Heart right ventricle (tissue), 16 donors: ENCODE results near the gene YES1. TPM values are rescaled to one million over a fixed set of nuclear protein-coding genes. Genes with fewer than 3 reads are reported as not detected.

Experiments
- ATAC-seq, 8 donors: fragments of 200-7000 bp; cut with Tn5 transposase; one replicate each; pipeline ENCODE4 v1.9.1; 2020; ENCODE audit warnings: mild to moderate bottlenecking in 8 of 8, moderate library complexity in 8 of 8, moderate number of reproducible peaks in 1 of 8
- DNase-seq, 2 donors: peaks; one replicate each; pipeline ENCODE4 v3.0.0-alpha.2; 2020
- H3K27ac ChIP-seq, 10 donors: fragments of 200-600 bp; sonication (generic) in 2 of 10; one replicate each; pipeline versions ENCODE4 v1.5.0 to v1.8.0; 2020 to 2022; ENCODE audit warnings: mild to moderate bottlenecking in 3 of 10
- H3K27me3 ChIP-seq, 7 donors: fragments of 200-600 bp; one replicate each; pipeline ENCODE4 v1.8.0; 2021 to 2022; ENCODE audit warnings: mild to moderate bottlenecking in 2 of 7
- H3K36me3 ChIP-seq, 9 donors: fragments of 200-600 bp; sonication (generic) in 1 of 9; one replicate each; pipeline versions ENCODE4 v1.5.0 to v1.8.0; 2020 to 2022; ENCODE audit warnings: mild to moderate bottlenecking in 2 of 9
- H3K4me1 ChIP-seq, 9 donors: fragments of 200-600 bp; sonication (generic) in 1 of 9; one replicate each; pipeline versions ENCODE4 v1.5.0 to v1.8.0; 2020 to 2022; ENCODE audit warnings: mild to moderate bottlenecking in 4 of 9
- H3K4me3 ChIP-seq, 10 donors: fragments of 200-600 bp; sonication (generic) in 2 of 10; one replicate each; pipeline versions ENCODE4 v1.5.0 to v1.8.0; 2020 to 2022; ENCODE audit warnings: mild to moderate bottlenecking in 7 of 10, moderate library complexity in 2 of 10
- H3K9me3 ChIP-seq, 11 donors: fragments of 200-600 bp in 10 of 11; sonication (generic) in 2 of 11; one replicate each; pipeline versions ENCODE4 v1.5.0 to v1.8.0; 2013 to 2022; ENCODE audit warnings: mild to moderate bottlenecking in 2 of 11, control low read depth in 1 of 11, moderate library complexity in 1 of 11
- CTCF ChIP-seq, 9 donors: fragments of 200-600 bp; sonication (generic) in 2 of 9; IDR thresholded peaks; one replicate each; pipeline versions ENCODE4 v1.5.0 to v1.8.0; 2021 to 2022; ENCODE audit warnings: antibody characterized with exemption in 9 of 9, mild to moderate bottlenecking in 5 of 9, moderate library complexity in 1 of 9
- WGBS, 2 donors: extraction: QIAGEN DNeasy Blood & Tissue Kit; methylation state at CpG; one replicate each; pipeline ENCODE4 v1.1.7; 2013; ENCODE audit warnings: inconsistent platforms in 1 of 2; 5-methylcytosine and 5-hydroxymethylcytosine counted together
- intact Hi-C, 10 donors: fragments of 100-400 bp; cut with DNase I; formaldehyde crosslinking; loops; one replicate each; pipeline versions ENCODE4 v1.11.1 to v1.14.2; 2022
- polyA plus RNA-seq, 2 donors: library from polyadenylated mRNA; stranded (reverse); fragments of 200-250 nt; gene quantifications; one replicate each; pipeline ENCODE4 v1.2.3, GENCODE V29; 2013
- total RNA-seq, 10 donors: library from RNA; stranded (reverse); fragmentation: NEBNext Ultra II Directional in 3 of 10; extraction: Animal tissue kit (Norgen Biotek cat#: 25700) in 3 of 10; gene quantifications; one replicate each; pipeline versions ENCODE4 v1.2.1 to v1.2.4, GENCODE V29; 2021 to 2023
- donor health status: Arrhythmogenic right ventricular cardiomyopathy.
- donor health status: ischemic (EF 13 %, LVEDD 7.1; RV severe dilation, severe dysfunction).
- donor health status: healthy with polysubstance abuse.
- donor health status: DM: no; HTN: yes; CAD: no.
- donor health status: DM: no; HTN: no; CAD: no.
- donor health status: ischemic (EF 25% LVEDD 6.9; RV normal size, moderate dysfunction).
- donor health status: ischemic (EF 25% LVEDD 5.7; RV mildly dilated, moderate dysfunction).
- donor health status: healthy.
- donor health status: DM: yes; HTN: yes; CAD: no.
- donor health status: Ischemic cardiomyopathy.
- donor health status: ischemic (EF 35%, LVEDD 5.7; RV mildly dilated, moderate dysfunction).
- donor health status: nonischemic (EF 11% LVEDD 7.7; RV severe dilation, severe dysfunction).
- donor health status: DM: yes; HTN: yes; CAD: no.
- donor health status: PGD.
- donor health status: ischemic (EF 29% LVEDD 5.4; RV normal size, mild dysfunction).
- donor health status: nonischemic (EF 23%, LVEDD 6.1; RV moderate dilation, normal function).

The YES1 gene
- total and polyA plus RNA-seq, 12 donors = 10.3 to 31.5 (median 21.7) TPM

- Histone ChIP-seq H3K27me3 (no peaks in the 10 kb centered on the region), H3K36me3 (peaks cover 0 to 90% (median 7%) of the 10 kb centered on the region in 9 donors), H3K4me1 (no peaks in the 10 kb centered on the region), H3K9me3 (no peaks in the 10 kb centered on the region), H3K4me3 (no peak overlapping the region), H3K27ac (no peak overlapping the region)
- 97 to 99% methylated on average over 4 of the region's 4 CpGs for WGBS, 2 donors
- no peak for ATAC-seq
- DNase-seq = no peak
- no peak for TF ChIP-seq CTCF (IDR thresholded peaks at IDR 0.05)
- intact Hi-C loops = no loop called here
Observed at GRCh38 chr18:679516-679915, 132.5 kb downstream of the YES1 start.

- no peak for DNase-seq
- H3K36me3 ChIP-seq = peaks cover 0 to 93% (median 7%) of the 10 kb centered on the region in 9 donors
- peaks cover 0 to 4% (median 0%) of the 10 kb centered on the region in 9 donors for H3K4me1 ChIP-seq
- H3K27me3 ChIP-seq = no peaks in the 10 kb centered on the region
- no peak for TF ChIP-seq CTCF (IDR thresholded peaks at IDR 0.05)
- ATAC-seq = no peak
- no peak overlapping the region for H3K27ac ChIP-seq
- WGBS, 2 donors = 92% methylated on average over 15 of the region's 15 CpGs
- no peaks in the 10 kb centered on the region for H3K9me3 ChIP-seq
- no peak overlapping the region for H3K4me3 ChIP-seq
- intact Hi-C loops = no loop called here
Observed at GRCh38 chr18:678482-679182, 133.4 kb downstream of the YES1 start.

- no peak for ATAC-seq
- peaks cover 0 to 93% (median 9%) of the 10 kb centered on the region in 9 donors for H3K36me3 ChIP-seq
Observed at GRCh38 chr18:677951-678381, 134.1 kb downstream of the YES1 start.

GRCh38 chr18:677145-677544 is 134.9 kb downstream of the YES1 start:
- DNase-seq = no peak
- Histone ChIP-seq H3K4me1 (peaks cover 0 to 7% (median 0%) of the 10 kb centered on the region in 9 donors), H3K36me3 (peaks cover 0 to 93% (median 13%) of the 10 kb centered on the region in 9 donors), H3K27me3 (no peaks in the 10 kb centered on the region), H3K9me3 (no peaks in the 10 kb centered on the region), H3K4me3 (no peak overlapping the region), H3K27ac (no peak overlapping the region)
- WGBS, 2 donors = 69 to 79% methylated on average over 4 of the region's 4 CpGs
- TF ChIP-seq CTCF (IDR thresholded peaks at IDR 0.05) = no peak
- intact Hi-C loops = no loop called here
- no peak for ATAC-seq

More at GRCh38 chr18:677951-678381, 134.1 kb downstream of the YES1 start:
- no peak overlapping the region for H3K4me3 ChIP-seq
- TF ChIP-seq CTCF (IDR thresholded peaks at IDR 0.05) = no peak
- WGBS, 2 donors = 89 to 90% methylated on average over 14 of the region's 14 CpGs
- H3K27ac ChIP-seq = no peak overlapping the region
- no peaks in the 10 kb centered on the region for H3K9me3 ChIP-seq
- intact Hi-C loops = no loop called here
- H3K4me1 ChIP-seq = peaks cover 0 to 7% (median 0%) of the 10 kb centered on the region in 9 donors
- DNase-seq = no peak
- no peaks in the 10 kb centered on the region for H3K27me3 ChIP-seq
